GM12878 (cell line): ENCODE measurements around the gene PRR18. TPM values are rescaled to one million over a fixed set of nuclear protein-coding genes. Genes with fewer than 3 reads are reported as not detected.

Experiments
- ATAC-seq: fragments of 200-7000 bp; cut with Tn5 transposase; 3 replicates; pipeline ENCODE4 v1.9.1; 2020; ENCODE audit warnings: mild to moderate bottlenecking, moderate library complexity
- BruUV-seq: library from RNA; stranded (reverse); fragments of 400-500 nt; replicated peaks from 2 replicates; lab custom pipeline; 2021; lab: Mats Ljungman, UMichigan
- CTCF ChIA-PET: fragments of 300-600 bp; sonication (Branson Sonifier 250); formaldehyde crosslinking; extraction: SDS; loops from one replicate; lab custom pipeline; 2021; ENCODE audit warnings: inconsistent platforms; lab: Yijun Ruan, JAX
- POLR2A ChIA-PET: fragments of 350-600 bp; formaldehyde crosslinking; extraction: SDS; loops from one replicate; lab custom pipeline; 2021; ENCODE audit warnings: inconsistent platforms; lab: Charles Lee
- RAD21 ChIA-PET: fragments of 300-600 bp; sonication (Branson Sonifier 250); formaldehyde crosslinking; loops from one replicate; lab custom pipeline; 2023; ENCODE audit warnings: antibody characterized with exemption; ENCODE audit not compliant: unreplicated experiment; lab: Charles Lee
- SMC1A ChIA-PET: fragments of 300-600 bp; sonication (Branson Sonifier 250); formaldehyde crosslinking; loops from one replicate; lab custom pipeline; 2023; ENCODE audit not compliant: unreplicated experiment, uncharacterized antibody; lab: Charles Lee
- DNase-seq: peaks from one replicate; pipeline ENCODE4 v3.0.0-alpha.2; 2011; ENCODE audit warnings: low read depth, low spot score
- FAIRE-seq: peaks from 3 replicates; lab custom pipeline; 2011; peaks lifted over from hg19 to GRCh38; lab: Jason Lieb, UNC
- H2AFZ ChIP-seq: 2 replicates; pipeline ENCODE4 v1.6.0; 2011; ENCODE audit warnings: low read depth, low read length, control low read depth; ENCODE audit not compliant: control insufficient read depth
- H3K27ac ChIP-seq: 2 replicates; pipeline ENCODE4 v1.5.1; 2011; ENCODE audit warnings: control low read depth; ENCODE audit not compliant: control insufficient read depth, insufficient read depth
- H3K27me3 ChIP-seq, 2 experiments: replicated peaks in 1 of 2; 2 replicates each; pipeline versions ENCODE4 v1.6.0 to v1.6.1; 2011; ENCODE audit warnings: low read length in 1 of 2; ENCODE audit not compliant: control insufficient read depth in 2 of 2, insufficient read depth in 2 of 2
- H3K36me3 ChIP-seq, 2 experiments: 2 replicates each; pipeline ENCODE4 v1.5.1; 2011; ENCODE audit warnings: low read length in 1 of 2; ENCODE audit not compliant: control insufficient read depth in 2 of 2, insufficient read depth in 2 of 2
- H3K4me1 ChIP-seq: 2 replicates; pipeline ENCODE4 v1.6.1; 2011; ENCODE audit warnings: mild to moderate bottlenecking, low read length, moderate library complexity, mixed read lengths; ENCODE audit not compliant: control insufficient read depth, insufficient read depth
- H3K4me2 ChIP-seq: 2 replicates; pipeline ENCODE4 v1.6.0; 2011; ENCODE audit warnings: control low read depth; ENCODE audit not compliant: control insufficient read depth, insufficient read depth
- H3K4me3 ChIP-seq: fragments of 200-600 bp; sonication (generic); 2 replicates; pipeline ENCODE4 v1.5.1; 2016
- H3K79me2 ChIP-seq: 2 replicates; pipeline ENCODE4 v1.6.0; 2011; ENCODE audit warnings: low read length; ENCODE audit not compliant: control insufficient read depth, insufficient read depth
- H3K9ac ChIP-seq: 2 replicates; pipeline ENCODE4 v1.8.0; 2011; ENCODE audit warnings: low read length, control low read depth, mixed read lengths; ENCODE audit not compliant: control insufficient read depth, insufficient read depth
- H3K9me3 ChIP-seq: replicated peaks from 3 replicates; pipeline ENCODE4 v1.5.1; 2011; ENCODE audit warnings: mild to moderate bottlenecking, low read length; ENCODE audit not compliant: control insufficient read depth, insufficient read depth
- H4K20me1 ChIP-seq: 2 replicates; pipeline ENCODE4 v1.6.0; 2011; ENCODE audit not compliant: control insufficient read depth, insufficient read depth
- CREB1 ChIP-seq: IDR thresholded peaks from 2 replicates; pipeline ENCODE4 v1.6.1; 2012; ENCODE audit warnings: low read depth, mild to moderate bottlenecking, inconsistent platforms
- ESRRA ChIP-seq: IDR thresholded peaks from 2 replicates; pipeline ENCODE4 v1.6.1; 2012; ENCODE audit warnings: mild to moderate bottlenecking, low read length, improper control_type of control experiment
- JUND ChIP-seq: IDR thresholded peaks from 2 replicates; pipeline ENCODE4 v1.6.1; 2012; ENCODE audit warnings: low read depth, mild to moderate bottlenecking, low read length, improper control_type of control experiment, moderate library complexity
- MAX ChIP-seq: IDR thresholded peaks from 2 replicates; pipeline ENCODE4 v1.6.1; 2012; ENCODE audit warnings: low read depth, low read length, improper control_type of control experiment
- NKRF ChIP-seq: fragments of 450-650 bp; conservative IDR thresholded peaks from 2 replicates; pipeline ENCODE4 v1.6.1; 2017; ENCODE audit warnings: mild to moderate bottlenecking, moderate library complexity
- PRDM15 ChIP-seq: fragments of 450-650 bp; formaldehyde crosslinking; IDR thresholded peaks from 2 replicates; pipeline ENCODE4 v1.4.0; 2020; ENCODE audit warnings: mild to moderate bottlenecking, moderate library complexity
- RAD51 ChIP-seq: fragments of 450-650 bp; IDR thresholded peaks from 2 replicates; pipeline ENCODE4 v1.6.1; 2016; ENCODE audit warnings: moderate library complexity, mild to moderate bottlenecking, inconsistent platforms
- RCOR1 ChIP-seq: conservative IDR thresholded peaks from 2 replicates; pipeline ENCODE4 v1.6.1; 2012; ENCODE audit warnings: low read depth, low read length, improper control_type of control experiment
- WGBS: methylation state at CpG from one replicate; pipeline ENCODE4 v1.1.6; 2016; ENCODE audit warnings: low lambda C conversion rate; ENCODE audit not compliant: insufficient replicate concordance, insufficient coverage; ENCODE audit errors: missing lambda C conversion rate; 5-methylcytosine and 5-hydroxymethylcytosine counted together
- in situ Hi-C: fragments of 300-500 bp; cut with MboI; formaldehyde crosslinking; loops from 9 replicates; pipeline ENCODE4 v1.14.3; 2018; ENCODE audit warnings: mixed read lengths
- intact Hi-C: fragments of 100-400 bp; cut with micrococcal nuclease; formaldehyde crosslinking; loops from one replicate; pipeline ENCODE4 v1.14.2; 2022; ENCODE audit not compliant: unreplicated experiment
- polyA plus RNA-seq, 11 experiments: library from polyadenylated mRNA; depleted of rRNA in 4 of 11; unstranded in 6 of 11; stranded (reverse) in 5 of 11; fragments of >200 nt; fragmentation: Nextera tagmentation in 4 of 11; fragmentation: Illumina TruSeq in 1 of 11; extraction: Ambion mirVana in 4 of 11; extraction: Trizol in 1 of 11; gene quantifications; 1 replicate in 1 of 11; 2 replicates in 10 of 11; pipeline versions ENCODE4 v1.2.1 to v1.2.3, GENCODE V29; 2011 to 2016; ENCODE audit warnings: inconsistent platforms in 2 of 11, missing spikeins in 2 of 11, low read depth in 1 of 11
- total RNA-seq, 4 experiments: library from RNA; depleted of rRNA in 3 of 4; stranded (reverse); fragments of >200 nt in 3 of 4; fragmentation: Illumina TruSeq in 1 of 4; extraction: Trizol in 1 of 4; gene quantifications; 2 replicates each; pipeline versions ENCODE4 v1.2.1 to v1.2.3, GENCODE V29; 2013 to 2021

PRR18 gene
- total and polyA plus RNA-seq, 10 of the 15 experiments (the other 5 are each of a cell fraction or from before 2014, with no cell fraction given): 0.13 to 8.2 (median 1.6) TPM

- H2AFZ ChIP-seq: no peak overlapping the region
- POLR2A ChIA-PET: no interaction called here
- H3K4me3 ChIP-seq: no peak overlapping the region
- CTCF ChIA-PET: interaction anchor here (0.8 to 1.0 kb wide), 2 partner anchors 18 to 24 kb away, joined by 3 to 4 read pairs; no protein-coding TSS in a partner anchor
- TF ChIP-seq PRDM15 (CRISPR knock-in tag) (no peak), ESRRA (no peak), CREB1 (no peak), NKRF (no peak), JUND (no peak), RCOR1 (no peak), MAX (no peak), RAD51 (no peak)
- DNase-seq (no peak), ATAC-seq (no peak), FAIRE-seq (no peak)
- intact Hi-C loops (no loop called here), in situ Hi-C loops (no loop called here)
- WGBS: 52% methylated on average over 5 of the region's 5 CpGs
- no peaks in the 10 kb centered on the region for H3K27me3 ChIP-seq
- H3K4me2 ChIP-seq: no peak overlapping the region
- SMC1A ChIA-PET: interaction anchor here (1.2 to 3.5 kb wide), 3 partner anchors 10 to 46 kb away, joined by 3 to 17 read pairs (median 4); no protein-coding TSS in a partner anchor
- no TSS peak for BruUV-seq
- H3K79me2 ChIP-seq: no peaks in the 10 kb centered on the region
- H3K9ac ChIP-seq: no peak overlapping the region
- no peaks in the 10 kb centered on the region; the same call in 1 of the 3 replicates for H3K9me3 ChIP-seq
- RAD21 ChIA-PET: no interaction called here
- H3K4me1 ChIP-seq: peaks cover 4% of the 10 kb centered on the region
- H3K27ac ChIP-seq: no peak overlapping the region
- no peaks in the 10 kb centered on the region for H4K20me1 ChIP-seq
- no peaks in the 10 kb centered on the region for H3K36me3 ChIP-seq
Observed at GRCh38 chr6:166355552-166355951, 47.4 kb upstream of the PRR18 start.
